Esophagus muscularis mucosa (tissue), 4 donors: ENCODE measurements around the gene BORCS6. TPM values are rescaled to one million over a fixed set of nuclear protein-coding genes. Genes with fewer than 3 reads are reported as not detected.
A peak's percentile ranks its signal among the peaks of the same experiment; 100 is the strongest.

Experiments used
- DNase-seq: peaks from one replicate; pipeline ENCODE4 v3.0.0-alpha.2; 2017; ENCODE audit errors: extremely low spot score
- H3K27ac ChIP-seq, 4 donors: fragments of 200-600 bp; sonication (generic); replicated peaks in 1 of 4; 1 replicate in 3 of 4; 2 replicates in 1 of 4; pipeline ENCODE4 v1.5.1; 2016 to 2019; ENCODE audit warnings: mild to moderate bottlenecking in 1 of 4
- H3K27me3 ChIP-seq, 4 donors: fragments of 200-600 bp; sonication (generic); one replicate each; pipeline versions ENCODE4 v1.5.1 to v1.6.0; 2016 to 2019
- H3K36me3 ChIP-seq, 4 donors: fragments of 200-600 bp; sonication (generic); one replicate each; pipeline ENCODE4 v1.5.1; 2016 to 2019
- H3K4me1 ChIP-seq, 4 donors: fragments of 200-600 bp; sonication (generic); one replicate each; pipeline ENCODE4 v1.5.1; 2016 to 2019
- H3K4me3 ChIP-seq, 4 donors: fragments of 200-600 bp; sonication (generic); 1 replicate in 2 of 4; 2 replicates in 2 of 4; pipeline ENCODE4 v1.5.1; 2016 to 2019; ENCODE audit warnings: mild to moderate bottlenecking in 4 of 4, moderate library complexity in 1 of 4
- H3K9me3 ChIP-seq, 4 donors: fragments of 200-600 bp; sonication (generic); 1 replicate in 3 of 4; 2 replicates in 1 of 4; pipeline ENCODE4 v1.5.1; 2016 to 2019
- CTCF ChIP-seq, 3 experiments: fragments of 200-600 bp in 2 of 3; fragments of 450-650 bp in 1 of 3; sonication (generic) in 2 of 3; IDR thresholded peaks; one replicate each; pipeline ENCODE4 v1.5.1; 2017 to 2019; ENCODE audit warnings: antibody characterized with exemption in 3 of 3, mild to moderate bottlenecking in 2 of 3, moderate library complexity in 1 of 3
- EP300 ChIP-seq: sonication (generic); formaldehyde crosslinking; IDR thresholded peaks from one replicate; pipeline ENCODE4 v1.6.1; 2017; ENCODE audit warnings: antibody characterized with exemption
- POLR2A ChIP-seq: fragments of 450-650 bp; IDR thresholded peaks from one replicate; pipeline ENCODE4 v1.6.1; 2017; ENCODE audit warnings: antibody characterized with exemption, moderate library complexity, mild to moderate bottlenecking, low read depth
- POLR2AphosphoS5 ChIP-seq, 2 donors: sonication (generic); formaldehyde crosslinking; IDR thresholded peaks; one replicate each; pipeline ENCODE4 v1.6.1; 2017; ENCODE audit warnings: antibody characterized with exemption in 2 of 2
- WGBS: methylation state at CpG from one replicate; pipeline ENCODE4 v1.1.5; 2018; 5-methylcytosine and 5-hydroxymethylcytosine counted together
- intact Hi-C: fragments of 100-400 bp; cut with DNase I; formaldehyde crosslinking; loops from one replicate; pipeline ENCODE4 v1.15.1; 2023
- total RNA-seq, 4 donors: library from RNA; depleted of rRNA; stranded (reverse); fragments of >200 nt; gene quantifications; one replicate each; pipeline versions ENCODE4 v1.1.0 to v1.2.1, GENCODE V29; 2016

BORCS6 gene
- total RNA-seq, 4 donors from 2014 or later: 8.6 to 22.4 (median 13.9) TPM

- H3K4me1 ChIP-seq: peaks cover 10 to 46% (median 37%) of the 10 kb centered on the region in 4 donors
- H3K9me3 ChIP-seq: no peaks in the 10 kb centered on the region
- peaks cover 35 to 38% (median 36%) of the 10 kb centered on the region in 4 donors for H3K36me3 ChIP-seq
- H3K27ac ChIP-seq: peak overlapping the region; percentile 73 to 77 (median 74)
- H3K4me3 ChIP-seq: peak overlapping the region; percentile 37 to 46 (median 41)
- intact Hi-C loops: loop anchor here (10.0 kb wide), 1 partner anchor 159 kb away; the partner anchor contains the start of gene RPL26
- no peaks in the 10 kb centered on the region for H3K27me3 ChIP-seq
- DNase-seq: no peak
- 40% methylated on average over 19 of the region's 20 CpGs for WGBS
- TF ChIP-seq EP300: no peak
- TF ChIP-seq POLR2A: no peak
- no peak for TF ChIP-seq CTCF (IDR thresholded peaks at IDR 0.05)
- no peak for TF ChIP-seq POLR2AphosphoS5 (IDR thresholded peaks at IDR 0.05)
Observed at GRCh38 chr17:8225813-8226535, 36.0 kb upstream of the BORCS6 start.

DNA sequence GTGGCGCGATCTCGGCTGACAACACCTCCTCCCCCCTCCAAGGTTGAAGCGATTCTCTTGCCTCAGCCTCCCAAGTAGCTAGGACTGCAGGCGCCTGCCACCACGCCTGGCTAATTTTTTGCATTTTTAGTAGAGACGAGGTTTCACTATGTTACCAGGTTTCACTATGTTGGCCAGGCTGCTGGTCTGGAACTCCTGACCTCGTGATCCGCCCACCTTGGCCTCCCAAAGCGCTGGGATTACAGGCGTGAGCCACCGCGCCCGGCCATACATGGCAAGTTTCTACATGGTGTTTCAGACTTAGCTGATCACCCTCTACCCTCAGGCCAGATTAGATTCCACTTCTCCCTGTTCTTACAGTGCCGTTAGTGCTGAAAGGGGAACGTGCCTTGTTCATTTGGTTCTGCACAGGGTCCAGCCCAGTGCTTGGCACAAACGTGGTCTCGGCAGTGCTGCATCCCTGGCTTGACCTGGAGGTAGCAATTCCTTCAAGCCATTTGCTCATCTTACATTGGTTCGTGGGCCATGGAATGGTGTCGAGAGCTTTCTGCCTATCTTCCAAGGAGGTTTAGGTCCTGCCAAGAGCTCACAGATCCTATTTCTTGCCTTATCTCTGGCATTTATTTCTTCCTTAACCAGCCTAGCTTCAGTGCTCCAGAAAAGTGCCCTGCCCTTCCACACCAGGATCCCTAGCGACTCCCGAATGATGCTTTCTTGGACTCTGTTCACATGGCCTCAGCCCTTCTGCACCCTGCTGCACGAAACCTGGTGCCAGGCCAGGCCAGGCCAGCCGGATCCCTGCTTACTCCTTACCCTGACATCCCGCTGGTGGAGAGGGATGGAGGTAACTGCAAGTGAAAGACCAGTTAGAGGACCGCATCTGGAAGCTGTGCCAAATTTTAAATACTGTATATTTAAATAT lies 35.2 kb upstream of the BORCS6 start:
- intact Hi-C loops: loop anchor here (10.0 kb wide), 1 partner anchor 160 kb away; the partner anchor contains the start of gene RPL26
- TF ChIP-seq EP300 (no peak), POLR2AphosphoS5 (IDR thresholded peaks at IDR 0.05) (peak in 1 of 2 donors; percentile 33)
- peaks cover 10 to 49% (median 43%) of the 10 kb centered on the region in 4 donors for H3K4me1 ChIP-seq
- 91% methylated on average over 25 of the region's 26 CpGs for WGBS
- H3K9me3 ChIP-seq: no peaks in the 10 kb centered on the region
- peaks cover 27 to 30% (median 28%) of the 10 kb centered on the region in 4 donors for H3K36me3 ChIP-seq
- DNase-seq: no peak
- peak overlapping the region in 3 of 4 donors; percentile 73 to 77 (median 74) for H3K27ac ChIP-seq
- H3K4me3 ChIP-seq: no peak overlapping the region
- H3K27me3 ChIP-seq: no peaks in the 10 kb centered on the region

- H3K4me1 ChIP-seq: peaks cover 10 to 52% (median 46%) of the 10 kb centered on the region in 4 donors
- DNase-seq: no peak
- peaks cover 11 to 14% (median 12%) of the 10 kb centered on the region in 4 donors for H3K36me3 ChIP-seq
- intact Hi-C loops: loop anchor here (10.0 kb wide), 1 partner anchor 161 kb away; the partner anchor contains the start of gene RPL26
- H3K27me3 ChIP-seq: no peaks in the 10 kb centered on the region
- TF ChIP-seq POLR2A (no peak), CTCF (IDR thresholded peaks at IDR 0.05) (peak in 2 of 3 experiments; percentile 18 to 32)
- no peaks in the 10 kb centered on the region for H3K9me3 ChIP-seq
- H3K27ac ChIP-seq: peak overlapping the region; percentile 93 to 98 (median 96)
- 5% methylated on average over 14 of the region's 27 CpGs for WGBS
- H3K4me3 ChIP-seq: peak overlapping the region; percentile 63 to 72 (median 68)
Observed at GRCh38 chr17:8223356-8224126, 33.6 kb upstream of the BORCS6 start.

DNA sequence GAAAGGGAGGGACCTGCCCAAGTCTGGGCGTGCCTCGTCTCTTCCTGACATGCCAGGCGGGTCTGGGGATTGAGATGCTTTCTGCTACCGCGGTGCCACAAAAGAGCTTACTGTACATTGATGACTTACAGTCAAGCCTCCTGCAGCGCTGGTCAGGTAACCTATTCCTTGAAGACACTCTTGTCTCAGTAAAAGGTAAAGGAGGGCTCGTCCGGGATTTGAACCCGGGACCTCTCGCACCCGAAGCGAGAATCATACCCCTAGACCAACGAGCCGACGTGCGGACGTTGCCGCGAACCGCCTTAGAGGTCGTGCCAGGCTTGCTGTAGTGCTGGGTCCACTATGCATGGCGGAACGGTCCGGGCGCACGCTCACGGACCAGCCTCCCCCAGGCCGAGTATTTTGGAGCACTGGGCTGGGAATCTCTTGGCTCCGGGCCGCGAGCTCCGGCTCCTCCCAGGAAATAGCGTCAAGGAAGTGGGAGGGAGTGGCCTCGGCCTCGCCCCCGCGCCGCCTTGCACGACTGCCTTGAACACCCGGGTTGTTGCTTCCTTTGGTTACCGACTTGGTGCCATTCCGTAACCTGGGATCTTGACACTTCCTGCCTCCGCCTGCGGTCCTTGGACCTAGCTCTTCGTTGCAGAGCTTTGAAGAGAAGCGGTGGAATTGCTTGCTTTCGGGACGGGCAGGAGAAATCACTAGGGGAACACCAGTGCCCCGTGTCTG lies 32.8 kb upstream of the BORCS6 start:
- Histone ChIP-seq H3K9me3 (no peaks in the 10 kb centered on the region), H3K27me3 (no peaks in the 10 kb centered on the region), H3K4me3 (peak overlapping the region; percentile 63 to 72 (median 68)), H3K4me1 (peaks cover 10 to 52% (median 46%) of the 10 kb centered on the region in 4 donors), H3K27ac (peak overlapping the region; percentile 93 to 98 (median 96)), H3K36me3 (peaks cover 3 to 7% (median 5%) of the 10 kb centered on the region in 4 donors)
- TF ChIP-seq POLR2AphosphoS5 (IDR thresholded peaks at IDR 0.05) (peak; percentile 91 to 95), POLR2A (no peak)
- WGBS: under 1% methylated on average over 43 of the region's 49 CpGs
- DNase-seq: peak; percentile 99
- intact Hi-C loops: loop anchor here (10.0 kb wide), 1 partner anchor 162 kb away; the partner anchor contains the start of gene RPL26

DNA sequence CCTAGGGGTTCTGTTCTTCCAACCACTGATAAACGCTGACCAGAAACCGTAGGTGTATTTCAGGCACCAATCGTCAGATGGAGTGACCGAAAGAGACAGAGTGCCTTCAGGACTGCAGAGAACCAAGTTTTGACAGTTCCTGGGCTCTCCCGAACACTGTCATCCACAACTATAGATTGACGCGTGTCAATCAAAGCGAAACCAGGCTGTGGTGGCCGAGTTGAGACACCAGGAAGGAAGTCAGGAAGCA lies 32.3 kb upstream of the BORCS6 start:
- peaks cover 0 to 2% (median under 1%) of the 10 kb centered on the region in 4 donors for H3K36me3 ChIP-seq
- 2% methylated on average over 9 of the region's 9 CpGs for WGBS
- peaks cover 10 to 50% (median 44%) of the 10 kb centered on the region in 4 donors for H3K4me1 ChIP-seq
- TF ChIP-seq CTCF (IDR thresholded peaks at IDR 0.05): peak in 1 of 3 experiments; percentile 5
- TF ChIP-seq POLR2A: no peak
- H3K4me3 ChIP-seq: peak overlapping the region; percentile 63 to 72 (median 68)
- no peak for DNase-seq
- peak overlapping the region; percentile 93 to 98 (median 96) for H3K27ac ChIP-seq
- H3K9me3 ChIP-seq: no peaks in the 10 kb centered on the region
- H3K27me3 ChIP-seq: no peaks in the 10 kb centered on the region
- intact Hi-C loops: loop anchor here (10.0 kb wide), 1 partner anchor 162 kb away; the partner anchor contains the start of gene RPL26
